Fibroblast of lung (primary cell): ENCODE results near the gene SLC44A1.

Experiments
- CTCF ChIP-seq, 2 donors: IDR thresholded peaks in 1 of 2; conservative IDR thresholded peaks in 1 of 2; 1 replicate in 1 of 2; 2 replicates in 1 of 2; pipeline ENCODE4 v1.5.1; 2011 to 2012; ENCODE audit warnings: low read length in 2 of 2, control low read depth in 1 of 2, inconsistent platforms in 1 of 2, low read depth in 1 of 2, mild to moderate bottlenecking in 1 of 2
- EZH2 ChIP-seq: IDR thresholded peaks from 2 replicates; pipeline ENCODE4 v1.5.1; 2012; ENCODE audit warnings: low read length, control low read depth, mild to moderate bottlenecking; ENCODE audit errors: missing control alignments

GRCh38 chr9:105273731-105274130 lies 29.3 kb downstream of the SLC44A1 start:
- TF ChIP-seq CTCF (conservative IDR thresholded peaks at IDR 0.05 in 1 of 2, IDR thresholded peaks at IDR 0.05 in 1 of 2; ENCODE audit: low read depth in 1 of 2, low read length in 2 of 2) (no peak), EZH2 (no peak)
